CD4-positive, alpha-beta T cell treated with Interferon gamma for 1 hour (primary cell): ENCODE data around the gene BCAS3.
"Not testable (repeated sequence)": the region's sequence is repeated elsewhere in the genome, so short reads cannot be mapped to it uniquely, and the experiment has no call there.

Source experiments
- DNase-seq: peaks from one replicate; pipeline ENCODE4 v3.0.0-alpha.2; 2020

Gene BCAS3

GRCh38 chr17:61418449-61418848 lies 740.8 kb downstream of the BCAS3 start:
- DNase-seq = no peak

DNA sequence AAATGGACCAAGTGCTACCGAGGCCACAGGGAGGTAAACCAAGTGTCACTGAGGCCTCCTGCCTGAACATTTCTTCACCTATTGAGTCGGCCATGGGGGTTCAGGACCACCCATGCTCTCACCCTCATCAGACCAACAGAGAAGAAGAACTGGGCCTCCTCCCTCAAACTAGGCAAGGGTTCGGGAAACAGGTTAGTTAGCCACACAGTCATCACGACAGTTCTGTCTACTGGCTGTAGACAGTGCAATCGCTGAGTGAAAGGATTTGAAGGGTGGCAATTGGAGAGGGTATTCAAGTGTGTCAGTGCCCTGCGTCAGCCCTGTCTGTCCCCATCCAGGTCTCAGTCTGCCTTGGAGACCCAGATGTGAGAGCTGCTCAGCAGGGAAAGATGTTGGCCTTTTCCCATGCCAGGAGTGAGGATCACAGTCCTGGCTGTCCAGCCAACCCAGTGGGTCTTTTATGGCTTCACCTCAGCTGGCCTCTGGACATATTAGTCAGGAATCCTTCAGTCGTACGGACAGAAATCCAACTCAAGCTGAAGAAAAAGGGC lies 741.9 kb downstream of the BCAS3 start:
- DNase-seq = no peak

DNA sequence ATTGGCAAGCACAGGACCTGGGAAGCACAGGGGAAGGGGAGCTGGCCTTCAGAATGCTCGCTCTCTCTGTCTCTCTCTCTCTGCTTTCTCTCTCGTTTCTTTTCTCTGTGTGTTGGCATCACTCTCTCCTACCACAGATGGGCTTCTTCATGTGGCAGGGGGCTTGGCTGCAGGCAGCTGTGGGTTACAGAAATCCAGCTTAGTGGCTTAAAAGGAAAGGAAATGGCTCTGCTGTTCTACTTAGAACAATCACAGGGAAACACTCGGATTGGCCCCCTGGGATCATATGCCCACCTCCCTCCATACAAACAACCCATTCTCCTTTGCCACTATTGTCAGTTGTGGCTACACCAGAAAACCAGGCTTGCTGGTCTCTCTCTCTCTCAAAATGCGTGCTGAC lies 742.4 kb downstream of the BCAS3 start:
- no peak for DNase-seq

GRCh38 chr17:61420745-61421398 lies 743.2 kb downstream of the BCAS3 start:
- DNase-seq = no peak

DNA sequence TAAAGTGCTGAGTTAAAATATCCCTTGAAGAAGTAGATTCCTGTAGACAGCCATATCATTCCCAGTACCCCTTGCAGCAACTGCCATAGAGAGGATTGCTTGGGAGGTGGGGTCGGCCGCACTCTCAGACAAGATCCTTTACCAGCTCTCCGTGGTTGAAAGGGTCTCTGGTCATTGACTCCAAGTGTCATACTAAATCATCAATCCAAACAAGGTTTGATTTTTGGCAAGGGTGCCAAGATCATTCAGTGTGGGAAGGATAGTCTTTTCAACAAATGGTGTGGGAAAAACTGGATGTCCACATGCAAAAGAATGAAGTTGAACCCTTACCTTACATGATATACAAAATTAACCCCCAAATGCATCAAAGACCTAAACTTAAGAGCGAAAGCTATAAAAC lies 743.8 kb downstream of the BCAS3 start:
- DNase-seq = no peak

DNA sequence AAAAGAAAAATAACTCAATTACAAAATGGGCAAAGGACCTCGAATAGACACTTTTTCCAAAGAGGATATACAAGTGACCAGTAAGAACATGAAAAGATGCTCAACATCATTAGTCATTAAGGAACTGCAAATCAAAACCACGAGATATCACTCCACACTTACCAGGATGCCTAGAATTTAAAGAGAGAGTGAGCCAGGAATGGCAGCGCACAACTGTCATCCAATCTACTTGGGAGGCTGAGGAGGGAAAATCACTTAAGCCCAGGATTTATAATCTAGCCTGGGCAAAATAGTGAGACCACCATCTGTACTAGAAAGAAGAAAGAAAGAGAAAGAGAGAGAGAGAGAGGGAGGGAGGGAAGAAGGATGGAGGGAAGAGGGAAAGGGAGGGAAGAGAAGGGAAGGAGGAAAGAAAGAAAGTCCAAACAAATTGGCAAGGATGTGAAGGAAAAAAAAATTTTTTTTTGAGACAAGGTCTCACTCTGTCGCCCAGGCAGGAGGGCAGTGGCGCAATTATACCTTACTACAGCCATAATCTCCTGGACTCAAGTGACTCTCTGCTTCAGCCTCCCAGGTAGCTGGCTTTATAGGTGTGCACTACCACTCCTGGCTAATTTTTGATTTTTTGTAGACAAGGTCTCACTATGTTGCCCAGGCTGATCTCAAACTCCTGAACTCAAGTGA lies 744.6 kb downstream of the BCAS3 start:
- no peak for DNase-seq

DNA sequence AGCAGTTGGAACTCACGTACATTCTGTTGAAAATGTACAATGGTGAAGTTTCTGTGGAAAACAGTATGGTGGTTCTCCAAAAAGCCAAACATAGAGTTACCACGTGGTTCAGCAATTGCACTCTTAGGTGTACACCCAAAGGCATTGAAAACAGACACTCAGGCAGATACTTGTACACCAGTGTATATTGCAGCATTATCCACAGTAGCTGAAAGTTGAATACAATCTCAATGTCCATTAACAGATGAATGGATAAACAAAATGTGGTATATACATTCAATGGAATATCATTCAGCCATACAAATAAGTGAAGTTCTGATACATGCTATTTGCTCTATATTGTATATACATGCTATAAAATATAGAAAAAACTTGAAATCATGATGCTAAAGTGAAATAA lies 745.2 kb downstream of the BCAS3 start:
- DNase-seq = no peak

- DNase-seq = no peak
Measured at GRCh38 chr17:61423967-61424649, 746.5 kb downstream of the BCAS3 start.

DNA sequence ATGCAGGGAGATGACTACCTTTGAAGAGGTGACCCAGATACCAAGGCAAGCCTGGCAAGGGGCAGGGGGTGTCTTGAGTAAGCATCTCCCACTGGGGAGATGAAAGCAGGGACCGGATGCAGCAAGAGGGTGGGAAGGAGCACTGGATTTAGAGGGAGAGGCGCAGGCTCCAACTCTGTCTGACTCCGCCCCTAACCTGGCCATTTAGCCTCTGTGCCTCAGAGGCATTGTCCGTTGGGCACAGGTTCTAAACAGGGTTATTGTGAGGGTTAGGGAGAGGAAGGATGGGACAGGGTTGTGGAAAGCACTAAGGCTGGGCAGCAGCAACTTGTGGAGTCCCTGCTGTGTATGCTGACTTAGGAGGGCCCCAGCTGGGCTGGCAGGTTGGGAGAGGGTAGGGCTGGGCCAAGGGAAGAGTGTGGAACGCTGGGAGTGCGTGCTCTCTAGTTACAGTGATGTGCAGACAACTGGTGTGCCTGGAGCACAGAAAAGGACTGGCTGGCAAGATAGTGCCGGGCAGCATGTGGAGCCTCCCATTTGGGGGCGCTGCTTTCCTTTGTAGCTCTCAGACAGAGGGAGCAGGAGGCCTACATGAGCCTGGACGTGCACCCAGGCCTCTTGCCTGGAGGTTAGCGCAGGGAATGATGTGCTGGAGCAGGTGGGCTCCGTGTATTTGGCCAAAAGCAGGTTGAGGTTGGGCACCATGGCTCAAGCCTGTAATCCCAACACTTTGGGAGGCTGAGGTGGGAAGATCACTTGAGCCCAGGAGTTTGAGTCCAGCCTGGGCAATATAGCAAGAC lies 748.2 kb downstream of the BCAS3 start:
- DNase-seq = no peak

GRCh38 chr17:61426482-61427304 lies 749.0 kb downstream of the BCAS3 start:
- DNase-seq = no peak

DNA sequence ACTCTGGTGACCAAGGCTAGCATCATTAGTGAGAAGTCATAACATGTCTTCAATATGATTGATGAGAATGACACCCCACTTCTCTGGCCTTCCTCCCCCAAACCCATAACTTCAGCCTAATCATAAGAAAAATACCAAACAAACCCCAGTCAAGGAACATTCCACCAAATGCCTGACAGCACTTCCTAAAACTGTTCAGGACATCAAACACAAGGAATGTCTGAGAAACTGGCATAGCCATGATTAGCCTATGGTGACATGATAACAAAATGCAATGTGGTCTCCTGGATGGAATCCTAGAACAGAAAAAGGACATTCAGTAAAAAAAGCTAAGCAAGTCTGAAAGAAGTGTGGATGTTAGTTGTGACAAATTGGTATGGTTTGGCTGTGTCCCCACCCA lies 749.9 kb downstream of the BCAS3 start:
- no peak for DNase-seq

DNA sequence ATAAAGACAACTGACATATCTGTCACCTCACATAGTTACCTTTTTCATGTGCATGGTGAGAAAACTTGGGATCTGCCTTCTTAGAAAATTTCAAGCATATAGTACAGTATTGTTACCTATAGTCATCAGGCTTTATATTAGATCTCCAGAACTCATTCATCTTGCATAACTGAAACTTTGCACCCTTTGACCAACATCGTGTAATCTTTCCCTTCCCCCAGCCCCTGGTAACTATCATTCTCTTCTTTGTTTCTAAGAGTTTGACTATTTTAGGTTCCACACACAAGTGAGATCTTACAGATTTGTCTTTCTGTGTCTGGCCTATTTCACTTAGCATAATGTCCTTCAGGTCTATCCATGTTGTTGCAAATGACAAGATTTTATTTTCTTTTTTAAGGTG lies 751.6 kb downstream of the BCAS3 start:
- no peak for DNase-seq

- DNase-seq = not testable (repeated sequence)
Measured at GRCh38 chr17:61429831-61430230, 752.2 kb downstream of the BCAS3 start.

DNA sequence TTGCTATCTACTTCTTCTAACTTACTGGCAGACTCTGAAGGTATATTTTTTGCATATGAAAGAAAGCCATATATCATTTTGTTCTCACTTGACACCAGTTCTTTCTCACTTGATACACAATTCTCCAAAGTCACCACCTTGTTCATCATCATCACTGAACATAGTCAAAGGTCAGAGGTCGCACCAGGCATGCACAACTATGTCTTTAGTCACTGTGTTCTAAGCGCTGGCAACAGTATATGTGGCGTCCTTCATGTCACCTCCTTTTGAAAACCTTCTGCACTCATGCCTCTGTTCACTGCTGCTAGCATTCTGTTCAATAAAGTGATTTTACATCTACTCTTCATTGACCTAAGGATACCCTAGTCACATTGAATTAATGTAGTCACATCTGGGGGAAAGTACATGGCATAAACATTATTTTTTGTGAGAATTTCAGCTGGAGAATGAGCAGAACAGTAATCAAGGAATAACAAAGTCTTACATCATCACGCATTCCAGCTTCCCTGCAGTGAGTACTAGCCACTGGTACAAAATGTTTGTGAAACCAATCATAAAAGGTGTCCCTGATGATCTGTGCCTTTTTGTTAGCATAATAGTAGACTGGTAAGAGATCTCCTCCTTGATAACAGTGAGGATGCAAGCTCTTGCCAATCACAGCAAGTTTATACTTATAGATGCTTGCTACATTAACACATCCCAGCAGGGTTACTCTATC lies 754.1 kb downstream of the BCAS3 start:
- no peak for DNase-seq

DNA sequence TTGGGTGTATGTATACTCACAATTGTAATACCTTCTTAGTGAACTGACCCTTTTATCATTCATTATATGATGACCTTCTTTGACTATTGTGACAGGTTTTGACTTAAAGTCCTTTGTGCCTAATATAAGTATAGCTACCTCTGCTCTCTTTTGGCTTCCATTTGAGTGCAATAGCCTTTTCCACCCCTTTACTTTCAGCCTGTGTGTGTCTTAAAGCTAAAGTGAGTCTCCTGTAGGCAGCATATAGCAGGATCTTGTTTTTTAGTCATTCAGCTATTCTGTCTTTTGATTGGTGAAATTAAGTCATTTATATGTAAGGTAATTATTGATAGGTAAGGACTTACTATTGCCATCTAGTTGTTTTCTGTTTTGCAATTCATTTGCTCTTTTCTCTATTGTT lies 758.6 kb downstream of the BCAS3 start:
- no peak for DNase-seq

GRCh38 chr17:61436995-61437704 lies 759.5 kb downstream of the BCAS3 start:
- no peak for DNase-seq

- no peak for DNase-seq
Measured at GRCh38 chr17:61440697-61441096, 763.0 kb downstream of the BCAS3 start.

- DNase-seq = not testable (repeated sequence)
Measured at GRCh38 chr17:61441507-61441906, 763.9 kb downstream of the BCAS3 start.

GRCh38 chr17:61442136-61442775 lies 764.6 kb downstream of the BCAS3 start:
- DNase-seq = no peak
